Superior temporal gyrus (tissue), 1 donor: ENCODE data around the gene EREG.

Experiments used
- DNase-seq: peaks from one replicate; pipeline ENCODE4 v3.0.0-alpha.2; 2016; ENCODE audit errors: extremely low spot score

Gene EREG

DNA sequence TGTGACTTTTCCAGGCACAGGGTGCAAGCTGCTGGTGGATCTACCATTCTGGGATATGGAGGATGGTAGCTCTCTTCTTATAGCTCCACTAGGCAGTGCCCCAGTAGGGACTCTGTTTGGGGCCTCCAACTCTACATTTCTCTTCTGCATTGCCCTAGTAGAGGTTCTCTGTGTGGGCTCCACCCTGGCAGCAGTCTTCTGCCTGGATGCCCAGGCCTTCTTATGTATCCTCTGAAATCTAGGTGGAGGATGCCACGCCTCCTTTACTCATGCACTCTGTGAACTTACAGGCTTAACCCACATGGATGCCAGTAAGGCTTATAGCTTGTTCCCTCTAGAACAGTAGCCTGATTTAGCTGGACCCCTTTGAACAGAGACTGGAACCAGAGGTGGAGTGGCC lies 20.9 kb upstream of the EREG start:
- no peak for DNase-seq

DNA sequence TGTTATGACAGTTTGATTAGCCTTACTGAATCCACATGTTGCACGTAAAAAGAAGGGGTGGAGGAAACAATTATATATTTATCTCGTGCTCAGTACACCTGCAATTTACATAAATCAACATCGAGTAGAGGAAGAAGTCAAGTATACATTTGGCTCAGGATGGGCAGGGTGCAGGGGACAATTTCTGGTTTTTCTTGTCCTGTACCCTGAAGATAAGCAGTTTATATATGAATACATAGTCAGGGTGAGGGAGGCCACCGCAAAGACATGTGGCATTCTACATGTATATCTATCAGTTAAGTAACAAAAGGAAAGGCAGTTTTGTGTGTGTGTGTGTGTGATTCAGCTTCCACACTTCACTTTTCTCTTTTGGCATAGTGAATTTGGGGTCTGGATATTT lies 11.1 kb upstream of the EREG start:
- no peak for DNase-seq

DNA sequence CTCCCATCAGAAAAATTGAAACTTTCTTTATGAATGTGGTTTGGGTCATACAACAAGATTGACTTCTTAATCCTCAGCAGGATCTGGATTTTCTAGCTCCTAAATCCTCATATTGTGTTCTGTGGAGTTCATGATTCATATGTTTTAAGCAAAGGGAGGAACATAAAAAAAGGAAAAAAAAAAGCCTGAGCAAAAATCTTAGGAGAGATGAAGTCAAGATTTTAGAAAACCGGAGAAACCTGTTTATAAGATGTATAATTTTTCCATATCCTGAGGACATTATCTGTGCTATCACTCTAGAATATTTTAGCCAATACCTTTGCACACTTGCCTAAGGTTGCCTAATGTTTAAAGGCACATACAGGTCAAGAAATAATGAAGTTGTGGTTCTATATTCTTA lies 7.0 kb upstream of the EREG start:
- DNase-seq: no peak

DNA sequence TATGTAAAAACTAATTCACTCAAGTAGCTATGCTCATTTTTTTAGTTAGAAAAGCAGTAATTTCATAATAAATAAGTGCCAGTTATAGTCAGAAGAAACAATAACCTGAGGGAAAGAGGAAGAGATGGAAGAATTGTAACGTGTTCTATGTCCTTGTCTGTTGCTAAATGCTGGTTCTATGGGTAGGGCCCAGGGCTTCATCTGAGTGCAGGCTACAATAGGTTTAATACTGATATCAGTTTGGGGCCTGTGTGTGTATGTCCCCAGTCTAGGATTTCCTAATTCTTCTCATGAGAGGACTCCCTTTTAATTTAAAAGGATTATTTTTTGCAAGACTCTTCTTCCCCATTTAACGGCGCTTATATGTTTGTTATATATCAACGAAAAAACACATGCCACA lies 3.3 kb upstream of the EREG start:
- no peak for DNase-seq

DNA sequence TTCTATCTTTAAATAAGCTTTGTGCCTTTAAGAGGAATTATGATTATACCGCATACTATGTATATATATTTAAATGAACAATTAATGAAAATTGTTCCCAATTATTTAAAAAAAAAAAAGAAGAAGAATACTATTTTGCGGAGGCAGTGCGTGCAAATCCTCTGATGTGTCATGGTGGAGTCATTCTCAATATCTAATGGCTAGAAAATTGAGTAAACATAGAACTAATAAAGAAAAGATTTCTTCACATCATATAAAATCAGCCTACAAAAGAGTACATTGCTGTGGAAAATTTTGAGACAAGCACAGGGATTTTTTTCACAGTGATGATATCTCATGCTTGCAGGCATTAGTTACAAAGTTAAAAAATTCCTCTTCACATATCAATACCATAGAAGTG lies 2.6 kb upstream of the EREG start:
- no peak for DNase-seq

DNA sequence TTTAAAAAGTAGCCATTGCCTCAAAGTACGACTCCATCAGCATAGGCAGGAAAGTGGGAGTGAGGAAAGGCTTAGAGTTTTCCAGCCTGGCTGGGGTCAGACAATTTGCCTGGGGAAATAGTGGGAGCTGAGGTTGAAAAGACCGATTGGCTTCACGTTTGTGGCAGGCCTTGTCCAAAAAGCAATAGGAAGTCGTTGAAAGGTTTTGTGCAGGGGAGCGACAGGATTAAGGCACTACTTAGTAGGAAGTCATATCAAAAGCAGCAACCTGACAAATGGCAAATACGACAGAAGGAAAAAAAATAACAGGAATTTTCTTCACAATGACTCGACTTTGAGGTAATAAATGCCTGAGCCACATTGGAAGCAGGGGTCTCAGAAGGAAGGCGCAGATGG lies 691 bp upstream of the EREG start:
- DNase-seq: no peak

DNA sequence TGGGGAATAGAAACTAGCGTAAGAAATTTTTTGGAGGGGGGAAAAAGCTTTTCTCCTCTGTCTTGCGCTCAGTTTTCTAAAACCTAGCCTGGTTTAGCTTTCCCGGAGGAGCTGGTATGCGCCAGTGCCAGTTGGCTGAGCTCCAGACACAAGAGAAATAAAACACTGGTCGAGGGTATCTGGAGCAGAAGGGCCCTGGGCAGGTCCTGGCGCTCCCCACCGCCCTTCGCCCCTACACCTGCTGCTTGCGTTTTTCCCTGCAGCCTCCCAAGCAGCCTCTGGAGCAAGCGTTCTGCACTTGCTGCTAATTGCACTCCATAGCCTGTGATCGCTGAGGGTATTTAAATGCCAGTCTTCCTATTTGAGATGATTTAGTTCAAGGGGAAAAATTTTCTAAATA lies 816 bp downstream of the EREG start:
- DNase-seq: no peak

DNA sequence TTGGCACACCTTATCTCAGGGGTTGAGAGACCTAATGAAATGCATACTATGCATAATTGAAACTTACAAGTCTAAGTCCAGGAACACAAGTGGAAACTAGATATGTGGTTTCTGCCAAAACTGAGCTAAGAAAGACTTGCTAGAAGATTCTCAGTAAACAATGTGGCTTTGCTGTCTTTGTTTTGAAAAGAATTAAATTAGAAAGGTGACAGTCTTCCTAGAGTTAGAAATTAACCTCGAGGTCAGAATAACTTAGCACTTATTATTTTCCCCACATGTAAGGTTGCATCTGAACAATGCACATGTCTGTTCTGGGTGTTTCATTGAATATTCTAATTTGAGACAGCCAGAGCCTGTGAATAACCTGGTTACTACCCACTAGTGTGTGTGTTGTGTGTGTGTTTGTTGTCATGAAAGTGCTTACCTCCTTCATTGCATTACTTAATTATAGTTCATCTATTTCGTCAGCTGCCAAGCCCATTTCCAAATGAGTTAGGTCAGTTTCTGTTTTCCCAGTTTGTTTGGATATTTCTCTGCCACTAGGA lies 1.5 kb downstream of the EREG start:
- DNase-seq: no peak

DNA sequence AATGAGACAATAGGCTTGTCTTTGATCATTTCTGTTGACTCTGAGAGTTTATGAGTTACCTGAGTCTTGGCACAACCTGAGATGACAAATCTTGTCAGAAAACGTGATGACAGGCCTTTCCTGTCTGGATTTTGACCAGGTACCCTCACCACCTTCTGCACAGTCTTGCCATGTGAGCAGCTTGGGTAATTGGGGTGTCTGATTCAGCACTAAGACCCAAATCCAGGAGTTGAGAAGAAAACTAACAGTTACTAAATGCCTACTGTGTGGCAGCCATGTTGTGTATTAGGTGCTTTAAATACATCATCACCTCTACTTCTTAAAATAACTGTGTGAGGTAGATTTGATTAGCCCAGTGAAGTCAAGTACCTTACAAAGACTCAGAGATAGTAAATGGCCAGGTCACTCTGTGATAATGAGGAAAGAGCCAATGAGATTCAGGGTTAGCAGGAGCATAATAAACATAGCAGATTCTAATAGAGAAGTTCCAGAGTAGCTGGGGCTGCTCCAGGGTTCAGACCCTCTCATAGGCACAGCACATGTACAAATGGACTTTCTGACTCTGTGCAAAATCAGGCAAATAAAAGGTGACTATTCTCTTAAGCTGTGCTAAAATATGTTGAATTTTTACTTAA lies 2.8 kb downstream of the EREG start:
- no peak for DNase-seq

DNA sequence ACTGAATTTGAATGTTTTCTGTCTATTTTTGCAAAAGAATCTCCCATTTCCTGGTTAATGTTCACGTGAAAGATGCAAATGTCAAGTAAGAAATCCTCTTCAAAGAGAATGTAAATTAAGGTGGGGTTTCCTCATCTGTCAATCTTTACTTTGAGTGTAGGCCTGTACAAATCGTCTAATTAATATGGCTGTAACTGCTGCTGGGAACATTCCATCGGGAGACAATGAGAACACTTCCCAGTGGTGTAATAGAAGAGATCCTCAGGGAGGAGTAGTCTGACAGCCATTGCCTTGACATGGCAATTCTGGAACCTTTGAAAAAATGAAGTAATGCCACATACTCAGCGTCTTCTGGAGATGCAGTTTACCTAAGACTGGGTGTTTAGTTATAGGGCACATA lies 3.7 kb downstream of the EREG start:
- DNase-seq: no peak

DNA sequence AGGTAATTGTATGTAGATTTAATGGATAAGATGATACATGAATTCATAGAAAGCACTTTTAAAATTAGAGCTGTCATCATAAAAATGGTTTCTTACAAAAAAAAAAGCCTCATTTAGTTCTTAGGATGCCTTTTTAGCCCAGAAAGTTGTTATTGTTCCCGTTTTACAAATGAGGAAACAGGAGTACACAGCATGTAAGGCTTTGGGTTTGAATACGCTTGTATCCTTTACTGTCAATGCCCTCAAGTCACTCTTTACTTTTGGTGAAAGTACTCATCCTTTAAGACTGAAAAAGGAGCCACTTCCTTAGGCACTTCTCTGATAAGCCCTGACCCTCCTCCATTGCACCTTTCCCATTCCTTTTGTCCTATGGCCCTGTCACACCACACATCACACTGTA lies 4.9 kb downstream of the EREG start:
- no peak for DNase-seq

DNA sequence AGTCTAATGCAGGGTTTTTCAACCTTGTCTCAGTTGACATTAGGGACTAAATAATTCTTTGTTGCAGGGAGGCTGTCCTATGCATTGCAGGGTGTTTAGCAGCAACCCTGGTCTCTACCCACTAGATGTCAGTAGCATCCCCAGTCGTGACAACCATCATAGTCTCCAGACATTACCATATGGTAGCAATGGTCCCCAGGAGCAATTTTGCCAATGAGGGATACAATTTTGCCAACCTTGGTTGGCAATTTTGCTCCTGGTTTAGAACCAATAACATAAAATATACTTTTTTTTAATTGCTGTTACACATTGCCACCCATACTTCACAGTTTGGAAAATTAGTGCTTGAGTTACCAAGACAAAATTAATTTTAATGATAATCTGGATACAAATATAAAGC lies 6.0 kb downstream of the EREG start:
- peak; percentile 23 for DNase-seq

DNA sequence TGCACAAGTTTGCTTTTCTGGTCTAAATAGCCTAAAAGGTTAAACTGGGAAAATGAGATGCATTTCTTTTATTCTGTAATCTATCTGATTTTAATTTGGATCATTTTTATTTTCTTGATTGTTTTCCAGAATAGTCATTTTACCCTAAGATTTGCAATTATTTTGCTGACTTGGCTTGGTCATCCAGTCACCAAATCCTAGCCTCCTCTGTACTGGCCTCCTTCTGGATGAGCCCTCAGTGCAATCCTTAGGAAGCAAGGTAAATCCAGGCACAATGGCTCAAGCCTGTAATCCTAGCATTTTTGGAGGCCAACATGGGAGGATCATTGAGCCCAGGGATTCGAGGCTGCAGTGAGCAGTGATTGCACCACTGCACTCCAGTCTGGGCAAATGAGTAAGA lies 9.2 kb downstream of the EREG start:
- DNase-seq: no peak

DNA sequence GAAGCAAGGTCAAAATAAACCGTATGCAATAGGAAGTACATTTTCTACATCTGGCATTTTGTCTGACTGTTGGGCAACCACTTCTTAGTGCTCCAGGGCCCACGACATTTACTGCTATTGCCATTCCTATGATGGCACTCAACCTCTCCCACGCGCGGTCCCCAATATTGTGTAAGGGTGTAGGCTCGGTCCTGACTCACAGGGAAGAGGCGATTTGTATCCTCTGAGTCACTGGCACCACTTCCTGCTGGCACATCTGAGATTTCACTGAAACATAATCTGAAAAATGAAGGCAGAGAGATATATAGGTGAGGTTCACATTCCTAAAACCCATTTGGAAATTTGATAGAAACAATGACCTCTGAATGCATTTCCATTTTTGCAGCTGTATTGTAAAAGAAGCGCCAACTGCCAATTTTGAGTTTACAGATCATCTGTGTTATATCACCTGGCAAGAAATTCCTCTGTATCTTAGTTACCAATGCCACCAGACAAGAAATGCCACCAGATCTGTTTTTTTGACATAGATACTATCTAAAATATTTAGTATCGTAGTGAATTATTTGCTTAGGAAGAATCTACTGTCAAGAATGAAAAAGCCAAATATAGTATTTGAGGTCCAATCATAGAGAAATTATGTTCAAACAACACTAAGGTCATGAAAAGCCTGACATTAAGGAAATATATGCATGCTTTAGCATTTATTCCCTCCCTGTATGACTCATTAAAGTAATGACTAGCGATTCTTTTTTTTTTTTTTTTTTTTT lies 9.8 kb downstream of the EREG start:
- DNase-seq: no peak

DNA sequence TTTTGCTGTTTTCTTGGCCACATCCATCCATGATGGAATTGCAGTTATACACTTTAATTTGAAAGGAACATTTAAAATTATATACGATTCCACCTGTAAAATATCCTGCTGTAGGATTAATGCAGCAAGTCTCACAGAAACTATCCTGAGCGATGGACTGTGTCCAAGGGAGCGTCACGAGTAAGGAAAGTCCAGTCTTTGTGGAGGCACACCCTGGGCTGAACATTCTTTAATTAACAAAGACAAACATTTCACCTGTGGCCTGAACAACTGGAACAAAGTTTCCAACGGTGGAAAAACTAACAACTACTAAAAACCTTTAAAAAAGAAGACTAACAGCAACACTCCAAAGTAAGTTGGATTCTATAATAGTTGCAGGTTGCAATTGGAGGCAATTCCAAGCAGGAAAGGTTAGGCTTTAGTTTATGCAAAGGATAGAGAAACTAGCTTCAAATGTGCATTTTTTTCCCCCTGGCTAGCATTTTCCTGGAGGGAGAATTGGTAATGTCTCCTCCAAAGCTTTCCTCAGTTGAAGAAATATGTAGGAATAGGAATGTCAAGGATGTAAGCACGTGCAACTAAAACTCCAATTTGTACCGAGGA lies 11.0 kb downstream of the EREG start:
- DNase-seq: no peak

DNA sequence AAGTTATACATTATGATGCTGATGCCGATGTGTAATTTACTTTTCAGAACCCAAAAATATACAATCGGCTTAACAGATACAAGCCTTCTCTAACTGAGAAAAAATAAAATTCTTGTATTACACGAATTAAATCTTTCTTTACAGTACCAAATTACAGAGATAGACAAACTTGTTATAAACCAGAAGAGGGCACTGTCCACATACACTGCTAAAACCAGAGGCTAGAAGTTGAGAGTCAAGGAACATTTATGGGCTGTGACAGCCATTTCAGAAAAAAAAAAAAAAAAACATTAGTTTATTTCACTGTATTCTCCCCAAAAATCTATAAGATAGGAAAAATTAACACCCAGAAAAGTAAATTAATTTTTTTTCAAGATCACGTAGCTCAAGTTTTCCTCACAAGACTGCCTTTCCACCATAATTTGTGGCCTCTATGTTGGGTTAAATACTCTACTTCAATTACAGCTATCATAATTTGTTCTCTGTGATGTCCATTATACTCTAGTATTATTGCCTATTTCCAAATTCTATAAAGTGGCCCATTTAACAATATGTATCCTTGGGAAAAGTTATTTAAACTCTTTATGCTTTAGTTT lies 12.0 kb downstream of the EREG start:
- peak; percentile 67 for DNase-seq

DNA sequence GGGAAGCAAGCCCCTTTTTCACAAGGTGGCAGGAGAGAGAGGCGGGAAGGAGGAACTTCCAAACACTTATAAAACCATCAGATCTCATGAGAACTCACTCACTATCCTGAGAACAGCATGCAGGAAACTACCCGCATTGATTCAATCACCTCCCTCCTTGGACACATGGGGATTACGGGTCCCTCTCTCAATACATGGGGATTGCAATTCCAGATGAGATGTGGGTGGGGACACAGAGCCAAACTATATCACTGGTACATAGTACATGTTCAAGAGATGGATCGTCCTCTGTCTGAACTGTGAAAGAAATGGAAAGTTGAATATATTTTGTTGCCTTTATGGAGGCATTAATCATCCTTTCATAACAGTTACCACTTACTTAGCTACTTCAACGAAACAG lies 12.8 kb downstream of the EREG start:
- DNase-seq: no peak

DNA sequence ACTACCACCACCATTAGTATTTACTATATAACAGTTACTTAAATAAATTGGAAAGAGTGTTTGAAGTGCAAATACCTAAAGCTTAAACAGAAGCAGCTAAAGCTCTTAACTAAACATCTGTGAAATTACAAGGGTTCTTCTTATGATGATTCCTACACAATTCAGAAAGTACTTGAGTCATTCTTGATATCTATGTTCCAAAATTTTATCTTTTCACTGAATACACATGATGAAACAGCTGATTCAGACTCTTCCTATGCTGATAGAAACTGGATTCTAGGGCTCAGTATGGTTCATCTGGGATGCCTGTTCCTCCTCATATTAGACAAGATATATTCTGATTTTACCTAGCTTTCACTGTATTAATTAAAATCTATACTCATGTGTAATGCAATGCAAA lies 13.6 kb downstream of the EREG start:
- DNase-seq: no peak

DNA sequence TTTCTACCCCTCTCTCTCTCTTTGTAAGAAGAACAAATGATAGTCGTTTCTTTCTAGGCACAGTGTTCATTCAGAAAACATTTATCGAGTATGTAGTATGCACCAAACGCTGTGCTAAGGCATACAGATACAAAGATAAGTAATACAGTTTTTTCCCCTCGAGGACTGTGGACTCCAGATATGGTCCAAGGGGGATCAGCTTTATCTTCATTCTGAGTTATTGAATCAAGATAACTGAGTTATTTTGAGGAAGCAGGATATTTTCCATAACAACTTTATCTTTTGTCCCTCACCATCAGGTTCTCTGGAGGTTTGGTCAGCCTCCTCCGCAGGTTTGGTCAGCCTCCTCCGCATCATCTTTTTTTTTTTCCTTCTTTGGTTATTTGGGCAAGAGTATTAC lies 15.0 kb downstream of the EREG start:
- DNase-seq: no peak

DNA sequence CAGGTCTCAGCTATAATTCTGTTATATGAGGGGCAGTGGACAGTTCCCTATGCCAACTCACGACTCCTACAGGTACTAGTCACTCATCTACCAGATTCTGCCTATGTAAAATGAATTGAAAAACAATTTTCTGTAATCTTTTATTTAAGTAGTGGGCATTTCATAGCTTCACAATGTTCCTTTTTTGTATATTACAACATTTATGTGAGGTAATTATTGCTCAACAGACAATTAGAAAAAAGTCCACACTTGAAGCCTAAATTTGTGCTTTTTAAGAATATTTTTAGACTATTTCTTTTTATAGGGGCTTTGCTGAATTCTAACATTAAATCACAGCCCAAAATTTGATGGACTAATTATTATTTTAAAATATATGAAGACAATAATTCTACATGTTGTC lies 20.4 kb downstream of the EREG start:
- DNase-seq: no peak

DNA sequence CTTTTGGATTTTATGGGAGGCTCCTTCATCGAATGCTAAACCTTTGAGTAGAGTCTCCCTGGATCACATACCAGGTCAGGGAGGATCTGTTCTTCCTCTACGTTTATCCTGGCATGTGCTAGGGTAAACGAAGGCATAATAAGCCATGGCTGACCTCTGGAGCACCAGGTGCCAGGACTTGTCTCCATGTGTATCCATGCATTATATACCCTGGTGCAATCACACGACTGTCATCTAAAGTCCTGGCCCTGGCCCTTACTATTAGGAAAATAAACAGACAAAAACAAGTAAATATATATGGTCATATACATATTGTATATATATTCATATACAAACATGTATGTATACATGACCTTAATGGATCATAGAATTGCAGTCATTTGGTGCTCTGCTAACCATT lies 21.2 kb downstream of the EREG start:
- no peak for DNase-seq

DNA sequence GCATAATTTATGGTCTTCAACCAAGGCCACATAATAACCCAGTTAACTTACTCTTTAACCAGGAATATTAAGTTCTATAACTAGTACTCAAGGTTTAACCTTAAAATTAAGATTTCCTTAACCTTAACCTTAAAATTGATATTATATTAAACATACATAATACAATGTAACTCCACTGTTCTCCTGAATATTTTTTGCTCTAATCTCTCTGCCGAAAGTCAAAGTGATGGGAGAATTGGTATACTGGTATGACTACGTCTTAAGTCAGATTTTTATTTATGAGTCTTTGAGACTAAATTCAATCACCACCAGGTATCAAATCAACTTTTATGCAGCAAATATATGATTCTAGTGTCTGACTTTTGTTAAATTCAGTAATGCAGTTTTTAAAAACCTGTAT lies 22.8 kb downstream of the EREG start:
- no peak for DNase-seq

DNA sequence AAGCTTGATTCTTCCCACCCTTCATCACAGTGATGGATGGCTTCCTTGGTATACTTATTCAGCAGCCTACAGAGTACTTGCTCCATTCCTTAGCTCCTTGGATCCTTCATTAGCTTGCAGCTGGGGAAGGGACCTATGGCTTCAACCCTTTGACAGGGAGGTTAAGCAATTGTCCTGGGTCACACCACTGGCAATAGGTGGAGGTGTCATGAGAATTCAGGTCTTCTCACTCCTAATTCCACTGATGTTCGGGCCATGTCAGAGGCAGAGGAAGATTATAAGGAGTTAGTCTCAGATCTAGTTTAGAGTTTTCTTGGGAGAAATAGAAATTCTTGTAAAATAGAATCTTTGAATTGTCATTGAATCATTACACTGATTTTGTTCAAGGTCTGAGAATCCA lies 24.5 kb downstream of the EREG start:
- DNase-seq: no peak
